Mucosa of descending colon (tissue), 3 donors: ENCODE data around the gene LPXN. TPM values are rescaled to one million over a fixed set of nuclear protein-coding genes. Genes with fewer than 3 reads are reported as not detected.

ENCODE experiments used
- ATAC-seq: fragments of 200-7000 bp; cut with Tn5 transposase; one replicate; pipeline ENCODE4 v1.9.1; 2020; ENCODE audit warnings: mild to moderate bottlenecking, moderate library complexity
- DNase-seq, 3 donors: peaks; one replicate each; pipeline ENCODE4 v3.0.0-alpha.2; 2020
- H3K36me3 ChIP-seq: fragments of 200-600 bp; one replicate; pipeline ENCODE4 v1.8.0; 2021; ENCODE audit warnings: low read depth, mild to moderate bottlenecking
- H3K4me1 ChIP-seq: fragments of 200-600 bp; one replicate; pipeline ENCODE4 v1.8.0; 2021; ENCODE audit warnings: low read depth, mild to moderate bottlenecking
- H3K4me3 ChIP-seq: fragments of 200-600 bp; one replicate; pipeline ENCODE4 v1.8.0; 2021; ENCODE audit warnings: mild to moderate bottlenecking
- H3K9me3 ChIP-seq: fragments of 200-600 bp; one replicate; pipeline ENCODE4 v1.8.0; 2021; ENCODE audit warnings: mild to moderate bottlenecking
- CTCF ChIP-seq: fragments of 200-600 bp; IDR thresholded peaks from one replicate; pipeline ENCODE4 v1.8.0; 2022; ENCODE audit warnings: antibody characterized with exemption, mild to moderate bottlenecking
- intact Hi-C, 2 donors: fragments of 100-400 bp; cut with DNase I in 1 of 2; cut with micrococcal nuclease in 1 of 2; formaldehyde crosslinking; loops; one replicate each; pipeline versions ENCODE4 v1.11.0 to v1.11.1; 2022; cut with DNase I, micrococcal nuclease
- total RNA-seq, 3 donors: library from RNA; stranded (reverse); fragmentation: NEBNext Ultra II Directional in 2 of 3; extraction: Animal tissue kit (Norgen Biotek cat#: 25700) in 2 of 3; gene quantifications; one replicate each; pipeline versions ENCODE4 v1.2.1 to v1.2.4, GENCODE V29; 2021 to 2023
- donor health status: DM: no; HTN: no; CAD: no; lungs with moderate emphysema.
- donor health status: DM: no; HTN: no; CAD: no.
- donor health status: DM: no; HTN: yes; CAD: no.

LPXN gene
- total RNA-seq, 3 donors from 2014 or later, result 10.7 to 20.1 (median 12.7) TPM

DNA sequence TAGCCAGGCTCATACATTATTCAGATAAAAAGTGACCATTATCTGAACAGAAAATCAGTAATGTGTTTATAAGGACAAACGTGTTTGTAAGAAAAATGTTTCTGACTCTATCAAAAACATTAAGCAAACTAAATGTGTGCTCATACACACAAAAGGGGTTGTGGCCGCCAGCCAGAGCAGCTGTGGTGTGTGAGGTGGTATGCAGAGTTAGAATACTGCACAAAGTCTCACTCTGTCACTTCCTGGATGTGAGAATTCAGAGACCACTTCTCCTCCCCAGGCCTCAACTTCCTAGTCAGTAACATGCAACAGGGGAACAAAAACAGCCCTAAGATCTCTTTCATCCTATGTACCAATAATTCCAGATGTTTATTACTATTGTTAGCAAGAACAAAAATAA lies 77.2 kb downstream of the LPXN start:
- no peaks in the 10 kb centered on the region for H3K9me3 ChIP-seq
- no peaks in the 10 kb centered on the region for H3K36me3 ChIP-seq
- DNase-seq (peak in 2 of 3 donors; percentile 20 to 23), ATAC-seq (peak; percentile 61)
- intact Hi-C loops, result no loop called here
- TF ChIP-seq CTCF, result no peak
- H3K4me3 ChIP-seq, result no peak overlapping the region
- no peaks in the 10 kb centered on the region for H3K4me1 ChIP-seq

DNA sequence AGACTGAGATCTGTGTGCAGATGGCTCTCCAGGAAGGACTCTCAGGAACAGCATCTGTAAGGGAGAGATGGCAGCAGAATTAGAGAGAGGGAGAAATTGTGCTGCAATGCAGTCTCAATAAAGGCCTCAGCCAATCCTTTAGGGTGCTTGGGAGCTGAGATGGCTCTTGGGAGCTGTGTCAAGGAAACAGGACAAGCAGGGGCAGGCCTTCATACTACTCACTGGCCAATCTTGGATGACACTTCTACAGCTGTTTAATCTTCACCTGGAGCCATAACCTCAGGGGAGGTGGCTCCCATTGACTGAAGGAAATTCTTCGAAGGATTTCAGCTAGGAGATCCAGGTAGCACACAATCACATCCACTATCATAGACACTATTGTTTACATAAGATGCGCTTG lies 77.7 kb downstream of the LPXN start:
- Histone ChIP-seq H3K36me3 (no peaks in the 10 kb centered on the region), H3K9me3 (no peaks in the 10 kb centered on the region), H3K4me1 (no peaks in the 10 kb centered on the region), H3K4me3 (no peak overlapping the region)
- intact Hi-C loops, result no loop called here
- no peak for TF ChIP-seq CTCF
- ATAC-seq, result no peak
- DNase-seq, result no peak

DNA sequence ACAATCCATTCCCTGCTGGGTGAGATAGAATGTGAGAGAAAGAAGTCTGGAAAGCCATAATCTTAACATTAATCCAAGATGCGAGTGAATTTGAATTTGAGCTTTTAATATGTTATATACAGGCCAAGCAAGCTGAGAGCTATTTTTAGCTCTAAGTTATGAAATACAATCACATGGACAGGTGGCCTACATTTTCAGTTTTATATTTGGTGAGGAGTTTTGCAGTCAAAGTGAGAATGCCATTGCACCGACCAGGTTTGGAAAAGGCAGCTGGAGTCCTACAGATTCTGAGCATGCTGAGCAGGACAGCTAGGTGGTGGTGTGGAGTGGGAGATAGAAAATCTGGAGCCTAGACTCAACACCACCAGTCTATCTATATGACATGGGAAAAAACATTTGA lies 79.8 kb downstream of the LPXN start:
- DNase-seq, result no peak
- intact Hi-C loops, result no loop called here
- H3K36me3 ChIP-seq, result no peaks in the 10 kb centered on the region
- ATAC-seq, result no peak
- no peak overlapping the region for H3K4me3 ChIP-seq
- no peaks in the 10 kb centered on the region for H3K9me3 ChIP-seq
- TF ChIP-seq CTCF, result no peak
- H3K4me1 ChIP-seq, result no peaks in the 10 kb centered on the region

GRCh38 chr11:58494101-58494500 lies 81.6 kb downstream of the LPXN start:
- TF ChIP-seq CTCF, result no peak
- no peak for ATAC-seq
- DNase-seq, result no peak
- intact Hi-C loops, result no loop called here
- no peaks in the 10 kb centered on the region for H3K36me3 ChIP-seq
- no peaks in the 10 kb centered on the region for H3K9me3 ChIP-seq
- no peaks in the 10 kb centered on the region for H3K4me1 ChIP-seq
- H3K4me3 ChIP-seq, result no peak overlapping the region

DNA sequence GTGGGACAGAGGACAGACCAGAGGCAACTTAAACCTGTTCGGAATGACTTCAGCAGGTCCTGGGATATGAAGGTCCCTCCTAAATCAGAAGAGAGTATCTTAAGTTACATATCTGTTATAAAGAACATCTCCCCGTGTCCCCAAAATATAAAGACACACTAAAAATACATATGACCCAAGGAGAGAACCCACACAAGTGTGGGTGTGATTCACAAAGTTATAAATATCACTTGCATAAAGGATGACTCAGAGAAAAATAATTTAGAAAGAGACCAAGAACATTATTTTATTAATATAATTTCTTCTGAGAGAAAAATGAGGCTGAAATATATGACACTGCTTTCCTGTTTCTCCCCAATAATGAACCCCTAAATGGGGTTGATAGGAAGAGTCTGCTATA lies 82.0 kb downstream of the LPXN start:
- H3K4me1 ChIP-seq, result no peaks in the 10 kb centered on the region
- DNase-seq (no peak), ATAC-seq (no peak)
- TF ChIP-seq CTCF, result no peak
- H3K36me3 ChIP-seq, result no peaks in the 10 kb centered on the region
- H3K9me3 ChIP-seq, result no peaks in the 10 kb centered on the region
- no peak overlapping the region for H3K4me3 ChIP-seq
- intact Hi-C loops, result no loop called here

DNA sequence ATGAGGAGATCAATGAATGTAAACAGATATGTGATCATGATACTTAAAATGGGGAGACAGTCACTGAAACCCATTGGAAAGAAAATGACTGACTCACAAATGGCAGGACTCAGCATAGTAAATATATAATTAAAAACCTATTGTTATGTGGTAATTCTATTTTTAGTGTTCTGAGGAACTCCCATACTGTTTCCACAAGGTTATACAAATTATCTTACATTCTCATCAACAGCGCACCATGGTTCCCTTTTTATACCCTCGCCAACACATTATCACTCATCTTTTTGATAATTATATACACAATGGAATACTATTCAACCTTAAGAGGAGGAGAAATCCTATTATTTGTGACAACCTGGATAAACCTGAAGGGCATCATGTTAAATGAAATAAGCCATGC lies 84.8 kb downstream of the LPXN start:
- ATAC-seq (no peak), DNase-seq (no peak)
- Histone ChIP-seq H3K9me3 (no peaks in the 10 kb centered on the region), H3K4me3 (no peak overlapping the region), H3K4me1 (no peaks in the 10 kb centered on the region), H3K36me3 (no peaks in the 10 kb centered on the region)
- no peak for TF ChIP-seq CTCF
- intact Hi-C loops, result no loop called here
